IMR-90 (cell line): ENCODE results near the gene BLOC1S4. TPM values are rescaled to one million over a fixed set of nuclear protein-coding genes. Genes with fewer than 3 reads are reported as not detected.
A peak's percentile ranks its signal among the peaks of the same experiment; 100 is the strongest.

ENCODE experiments used
- ATAC-seq: fragments of 200-7000 bp; cut with Tn5 transposase; 2 replicates; pipeline ENCODE4 v1.9.1; 2020; ENCODE audit warnings: low read depth, mild to moderate bottlenecking, moderate library complexity
- Bru-seq: library from RNA; stranded (reverse); fragments of 400-500 nt; gene quantifications from one replicate; lab custom pipeline; 2021; lab: Mats Ljungman, UMichigan
- BruChase-seq, 2 experiments: library from RNA; stranded (reverse); fragments of 400-500 nt; gene quantifications; one replicate each; lab custom pipeline; 2021; lab: Mats Ljungman, UMichigan
- BruUV-seq: library from RNA; stranded (reverse); fragments of 400-500 nt; replicated peaks from 2 replicates; lab custom pipeline; 2021; lab: Mats Ljungman, UMichigan
- CTCF ChIA-PET: fragments of 300-600 bp; formaldehyde crosslinking; extraction: SDS; loops from one replicate; lab custom pipeline; 2021; ENCODE audit warnings: antibody characterized with exemption; lab: Yijun Ruan, JAX
- POLR2A ChIA-PET: fragments of 300-600 bp; sonication (Branson Sonifier 250); formaldehyde crosslinking; loops from one replicate; lab custom pipeline; 2022; ENCODE audit warnings: antibody characterized with exemption; ENCODE audit not compliant: unreplicated experiment; lab: Charles Lee
- DNase-seq: peaks from one replicate; pipeline ENCODE4 v3.0.0; 2013
- H2AFZ ChIP-seq: replicated peaks from 2 replicates; pipeline ENCODE3; 2013; ENCODE audit warnings: low read length, mild to moderate bottlenecking; ENCODE audit not compliant: poor library complexity
- H2AK5ac ChIP-seq: 2 replicates; pipeline ENCODE4 v1.6.1; 2013; ENCODE audit warnings: low read depth, low read length, inconsistent platforms
- H2AK9ac ChIP-seq: replicated peaks from 2 replicates; pipeline ENCODE3; 2013; ENCODE audit warnings: mild to moderate bottlenecking, low read depth, low read length, moderate library complexity; ENCODE audit not compliant: poor library complexity
- H2BK120ac ChIP-seq: 2 replicates; pipeline ENCODE4 v1.6.1; 2013; ENCODE audit warnings: low read depth, low read length, inconsistent platforms
- H2BK15ac ChIP-seq: 3 replicates; pipeline ENCODE4 v1.6.1; 2013; ENCODE audit warnings: low read depth, low read length, inconsistent platforms
- H2BK20ac ChIP-seq: 2 replicates; pipeline ENCODE4 v1.6.1; 2013; ENCODE audit warnings: low read depth, mild to moderate bottlenecking, inconsistent platforms, low read length, moderate library complexity
- H2BK5ac ChIP-seq: 2 replicates; pipeline ENCODE4 v1.6.1; 2013; ENCODE audit warnings: mild to moderate bottlenecking, low read depth, low read length, inconsistent platforms; ENCODE audit not compliant: poor library complexity, severe bottlenecking
- H3K14ac ChIP-seq: replicated peaks from 2 replicates; pipeline ENCODE4 v1.6.1; 2013; ENCODE audit warnings: low read depth, low read length, inconsistent platforms
- H3K18ac ChIP-seq: 2 replicates; pipeline ENCODE4 v1.6.1; 2013; ENCODE audit warnings: low read depth, low read length, control low read depth
- H3K23ac ChIP-seq: 2 replicates; pipeline ENCODE4 v1.6.1; 2013; ENCODE audit warnings: low read depth, low read length, inconsistent platforms
- H3K27ac ChIP-seq: 2 replicates; pipeline ENCODE4 v1.5.1; 2013; ENCODE audit warnings: mild to moderate bottlenecking, control low read depth, low read length; ENCODE audit not compliant: insufficient read depth
- H3K27me3 ChIP-seq: 2 replicates; pipeline ENCODE4 v1.6.1; 2013; ENCODE audit warnings: low read length; ENCODE audit not compliant: control insufficient read depth, insufficient read depth
- H3K36me3 ChIP-seq: 2 replicates; pipeline ENCODE4 v1.6.1; 2013; ENCODE audit warnings: low read length, mixed read lengths; ENCODE audit not compliant: control insufficient read depth, insufficient read depth
- H3K4ac ChIP-seq: 2 replicates; pipeline ENCODE4 v1.6.1; 2013; ENCODE audit warnings: low read depth, low read length, inconsistent platforms
- H3K4me1 ChIP-seq: 2 replicates; pipeline ENCODE4 v1.6.1; 2013; ENCODE audit warnings: low read length, mixed read lengths; ENCODE audit not compliant: control insufficient read depth, insufficient read depth
- H3K4me2 ChIP-seq: 2 replicates; pipeline ENCODE4 v1.6.1; 2013; ENCODE audit warnings: low read depth, mild to moderate bottlenecking, control low read depth, low read length, moderate library complexity
- H3K4me3 ChIP-seq: 2 replicates; pipeline ENCODE4 v1.5.1; 2013; ENCODE audit warnings: low read depth, mild to moderate bottlenecking, control low read depth, low read length, moderate library complexity; ENCODE audit not compliant: insufficient read depth
- H3K56ac ChIP-seq: 2 replicates; pipeline ENCODE4 v1.6.1; 2013; ENCODE audit warnings: low read length, inconsistent platforms; ENCODE audit not compliant: insufficient read depth; ENCODE audit errors: extremely low read depth
- H3K79me1 ChIP-seq, 2 experiments: 2 replicates each; pipeline ENCODE4 v1.6.1; 2013; ENCODE audit warnings: low read length in 2 of 2, inconsistent platforms in 1 of 2, low read depth in 1 of 2
- H3K9ac ChIP-seq: 2 replicates; pipeline ENCODE4 v1.6.1; 2013; ENCODE audit warnings: low read depth, low read length, control low read depth
- H3K9me1 ChIP-seq: 2 replicates; pipeline ENCODE4 v1.6.1; 2013; ENCODE audit warnings: low read length, inconsistent platforms; ENCODE audit not compliant: insufficient read depth
- H3K9me3 ChIP-seq: 2 replicates; pipeline ENCODE4 v1.6.1; 2013; ENCODE audit warnings: low read length; ENCODE audit not compliant: control insufficient read depth, insufficient read depth
- H4K20me1 ChIP-seq: 2 replicates; pipeline ENCODE4 v1.6.1; 2013; ENCODE audit warnings: low read length, inconsistent platforms; ENCODE audit not compliant: insufficient read depth
- H4K5ac ChIP-seq: 2 replicates; pipeline ENCODE4 v1.6.1; 2013; ENCODE audit warnings: mild to moderate bottlenecking, low read depth, low read length, control low read depth
- H4K8ac ChIP-seq, 2 experiments: 2 replicates each; pipeline ENCODE4 v1.6.1; 2013; ENCODE audit warnings: low read depth in 2 of 2, low read length in 2 of 2, control low read depth in 1 of 2, inconsistent platforms in 1 of 2
- H4K91ac ChIP-seq: 2 replicates; pipeline ENCODE4 v1.6.1; 2013; ENCODE audit warnings: low read depth, low read length, inconsistent platforms; ENCODE audit not compliant: insufficient read depth
- BHLHE40 ChIP-seq: fragments of 150-350 bp; IDR thresholded peaks from 2 replicates; pipeline ENCODE4 v1.6.1; 2016; ENCODE audit warnings: mild to moderate bottlenecking, low read depth, low read length
- CEBPB ChIP-seq: IDR thresholded peaks from 2 replicates; pipeline ENCODE4 v1.6.1; 2012; ENCODE audit warnings: low read depth, low read length, improper control_type of control experiment
- CHD1 ChIP-seq: IDR thresholded peaks from 2 replicates; pipeline ENCODE4 v1.6.1; 2012; ENCODE audit warnings: low read depth, low read length, improper control_type of control experiment
- FOS ChIP-seq: fragments of 150-350 bp; IDR thresholded peaks from 2 replicates; pipeline ENCODE4 v1.6.1; 2016; ENCODE audit warnings: low read depth, low read length
- MAZ ChIP-seq: IDR thresholded peaks from 2 replicates; pipeline ENCODE4 v1.6.1; 2012; ENCODE audit warnings: low read depth, mild to moderate bottlenecking, low read length, improper control_type of control experiment, moderate library complexity, borderline replicate concordance
- MXI1 ChIP-seq: IDR thresholded peaks from 2 replicates; pipeline ENCODE4 v1.6.1; 2012; ENCODE audit warnings: low read depth, mild to moderate bottlenecking, low read length, moderate library complexity, borderline replicate concordance
- NFE2L2 ChIP-seq: fragments of 150-350 bp; IDR thresholded peaks from 2 replicates; pipeline ENCODE4 v1.6.1; 2016; ENCODE audit warnings: low read depth, mild to moderate bottlenecking, low read length
- POLR2A ChIP-seq: IDR thresholded peaks from 2 replicates; pipeline ENCODE4 v1.6.1; 2012; ENCODE audit warnings: mild to moderate bottlenecking, low read depth, low read length
- SMC3 ChIP-seq: fragments of 150-350 bp; IDR thresholded peaks from 2 replicates; pipeline ENCODE4 v1.6.1; 2016; ENCODE audit warnings: low read depth, mild to moderate bottlenecking, antibody characterized with exemption, low read length, moderate library complexity
- WGBS, 2 experiments: methylation state at CpG; one replicate each; pipeline versions ENCODE4 v1.1.5 to v1.1.7; 2013; ENCODE audit warnings: missing lambda C conversion rate in 2 of 2; ENCODE audit not compliant: insufficient read length in 1 of 2; ENCODE audit errors: extremely low coverage in 2 of 2; 5-methylcytosine and 5-hydroxymethylcytosine counted together
- dilution Hi-C: fragments of 300-500 bp; cut with HindIII; formaldehyde crosslinking; loops from one replicate; pipeline ENCODE4 v1.14.3; 2018; ENCODE audit warnings: low sequenced_read_pairs; ENCODE audit not compliant: unreplicated experiment
- in situ Hi-C: fragments of 300-500 bp; cut with MboI; formaldehyde crosslinking; loops from 3 replicates; pipeline ENCODE4 v1.14.3; 2019; ENCODE audit warnings: low sequenced_read_pairs, inconsistent platforms, mixed read lengths
- intact Hi-C: fragments of 100-400 bp; cut with micrococcal nuclease; formaldehyde crosslinking; loops from 2 replicates; pipeline ENCODE4 v1.10.0; 2022
- long read RNA-seq: library from polyadenylated mRNA; unstranded; transcript quantifications from one replicate; pipeline ENCODE4 v2.0.0, GENCODE V29; 2021; ENCODE audit not compliant: unreplicated experiment
- polyA plus RNA-seq, 3 experiments: library from polyadenylated mRNA; depleted of rRNA; stranded (reverse); fragments of >200 nt; gene quantifications; 2 replicates each; pipeline ENCODE4 v1.2.3, GENCODE V29; 2012; ENCODE audit warnings: low replicate concordance in 1 of 3
- total RNA-seq: library from RNA; depleted of rRNA; stranded (reverse); fragments of >200 nt; gene quantifications from 2 replicates; pipeline ENCODE4 v1.2.3, GENCODE V29; 2012; rRNA removed
- TF ChIP-seq, protein P1 (sequence below): fragments of 150-350 bp; IDR thresholded peaks from 2 replicates; pipeline ENCODE4 v1.6.1; 2017; ENCODE audit warnings: mild to moderate bottlenecking, antibody characterized with exemption, low read length, low read depth
- TF ChIP-seq, protein P2 (sequence below): fragments of 150-350 bp; IDR thresholded peaks from 2 replicates; pipeline ENCODE4 v1.6.1; 2016; ENCODE audit warnings: low read depth, mild to moderate bottlenecking, low read length, moderate library complexity, borderline replicate concordance

Gene BLOC1S4, protein sequence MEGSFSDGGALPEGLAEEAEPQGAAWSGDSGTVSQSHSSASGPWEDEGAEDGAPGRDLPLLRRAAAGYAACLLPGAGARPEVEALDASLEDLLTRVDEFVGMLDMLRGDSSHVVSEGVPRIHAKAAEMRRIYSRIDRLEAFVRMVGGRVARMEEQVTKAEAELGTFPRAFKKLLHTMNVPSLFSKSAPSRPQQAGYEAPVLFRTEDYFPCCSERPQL
- 8.8 and 13.3 TPM in 2 replicates for total RNA-seq
- polyA plus RNA-seq (2012; rRNA removed): 22.1 and 24.2 TPM in 2 replicates
- 7.3 and 27.7 TPM in 2 replicates for polyA plus RNA-seq (2012; cell fraction: cytosol; rRNA removed)
- 8.6 and 17.4 TPM in 2 replicates for polyA plus RNA-seq (2012; cell fraction: nucleus; rRNA removed; ENCODE audit: low replicate concordance)
- percentile 58 among the genes with signal in this experiment for Bru-seq, nascent RNA
- BruChase-seq, experiment 1, labeled RNA remaining after a 6-hour chase: percentile 54 among the genes with signal in this experiment
- BruChase-seq, experiment 2, labeled RNA remaining after a 2-hour chase: percentile 60 among the genes with signal in this experiment
- long read RNA-seq, transcript BLOC1S4-201 (1 exons, 1,617 nt): major isoform, 58 of 58 reads
- long read RNA-seq, partial matches to known transcripts: 0 of 58 reads
- long read RNA-seq, other reads (novel, unspliced or antisense): 0 of 58 reads

DNA sequence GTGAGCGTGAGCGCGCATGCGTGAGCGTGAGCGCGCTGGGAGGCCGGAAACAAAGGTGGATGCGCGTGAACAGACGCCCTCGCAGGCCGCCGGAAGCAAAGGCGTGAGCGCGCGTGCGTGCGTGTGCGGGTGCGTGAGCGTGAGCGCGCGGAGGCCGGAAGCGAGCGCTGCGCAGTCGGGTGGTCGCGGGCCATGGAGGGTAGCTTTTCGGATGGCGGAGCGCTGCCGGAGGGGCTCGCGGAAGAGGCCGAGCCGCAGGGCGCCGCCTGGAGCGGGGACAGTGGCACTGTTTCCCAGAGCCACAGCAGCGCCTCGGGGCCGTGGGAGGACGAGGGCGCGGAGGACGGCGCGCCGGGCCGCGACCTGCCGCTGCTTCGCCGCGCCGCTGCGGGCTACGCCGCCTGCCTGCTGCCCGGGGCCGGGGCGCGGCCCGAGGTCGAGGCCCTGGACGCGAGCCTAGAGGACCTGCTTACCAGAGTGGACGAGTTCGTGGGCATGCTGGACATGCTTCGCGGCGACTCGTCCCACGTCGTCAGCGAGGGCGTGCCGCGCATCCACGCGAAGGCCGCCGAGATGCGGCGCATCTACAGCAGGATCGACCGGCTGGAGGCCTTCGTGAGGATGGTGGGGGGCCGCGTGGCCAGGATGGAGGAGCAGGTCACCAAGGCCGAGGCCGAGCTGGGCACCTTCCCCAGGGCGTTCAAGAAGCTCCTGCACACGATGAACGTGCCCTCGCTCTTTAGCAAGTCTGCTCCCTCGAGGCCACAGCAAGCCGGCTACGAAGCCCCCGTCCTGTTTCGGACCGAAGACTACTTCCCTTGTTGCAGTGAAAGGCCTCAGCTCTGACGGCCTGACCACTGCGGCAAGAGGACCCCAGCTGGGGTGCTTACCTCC lies at the start of gene BLOC1S4:
Gene BLOC1S4, plus strand, starts transcription at position 157 of the 894 bp plus-strand sequence. Its CDS starts 36 bp downstream, at position 193.
- Histone ChIP-seq H3K4me2 (peak within 1 kb of the TSS; percentile 99), H3K4me1 (no peaks in the 10 kb centered on the region), H2BK15ac (peak within 1 kb of the TSS; percentile 4; the same call in 1 of the 3 replicates), H3K14ac (peak within 1 kb of the TSS; percentile 90), H4K20me1 (peaks cover 6% of the 10 kb centered on the region; the same call in 1 of the 2 replicates), H4K91ac (peak within 1 kb of the TSS; percentile 62; the same call in 1 of the 2 replicates), H3K23ac (peak within 1 kb of the TSS; percentile 68), H2AK5ac (peak within 1 kb of the TSS; percentile 74), H3K4ac (peak within 1 kb of the TSS; percentile 79), H2BK5ac (peak within 1 kb of the TSS; percentile 79), H3K27ac (peak within 1 kb of the TSS; percentile 88), H4K5ac (peak within 1 kb of the TSS; percentile 79), H3K9me3 (no peaks in the 10 kb centered on the region), H2BK120ac (no peak within 1 kb of the TSS), H3K18ac (peak within 1 kb of the TSS; percentile 21), H2BK20ac (no peak within 1 kb of the TSS), H2AK9ac (peak within 1 kb of the TSS; percentile 95), H3K79me1 (peaks cover 0 to 19% of the 10 kb centered on the region in 2 experiments; a peak in 2 of 4 replicates), H3K9me1 (no peaks in the 10 kb centered on the region), H3K9ac (peak within 1 kb of the TSS; percentile 89), H3K36me3 (no peaks in the 10 kb centered on the region), H3K4me3 (peak within 1 kb of the TSS; percentile 87), H2AFZ (peak within 1 kb of the TSS; percentile 94), H4K8ac (peak within 1 kb of the TSS; percentile 87 to 95), H3K56ac (peak within 1 kb of the TSS; percentile 47), H3K27me3 (no peaks in the 10 kb centered on the region)
- 1% methylated on average over 67 of the region's 109 CpGs; no CpG with 5 or more reads in 1 of the 2 experiments for WGBS, 2 experiments
- CTCF ChIA-PET: interaction anchor here (0.9 to 1.2 kb wide), 2 partner anchors 12 to 354 kb away, joined by 3 read pairs; no protein-coding TSS in a partner anchor
- in situ Hi-C loops (no loop called here), dilution Hi-C loops (no loop called here), intact Hi-C loops (loop anchor here (2.0 kb wide), 1 partner anchor 75 kb away; the partner anchor contains the start of gene MRFAP1)
- no TSS peak for BruUV-seq
- ATAC-seq (peak; percentile 83), DNase-seq (peak; percentile 92)
- POLR2A ChIA-PET: interaction anchor here (0.7 to 1.2 kb wide), 2 partner anchors 43 to 188 kb away, joined by 4 to 5 read pairs; a partner anchor contains a TSS
- TF ChIP-seq CEBPB (no peak), FOS (no peak), NFE2L2 (no peak), SMC3 (peak; percentile 15; the same call in 1 of the 2 replicates), BHLHE40 (peak; percentile 53; the same call in 1 of the 2 replicates), MXI1 (0 out of 2 replicates have a peak, but pooled peaks have one; percentile 30), CHD1 (peak; percentile 64; the same call in 1 of the 2 replicates), MAZ (no peak), POLR2A (peak; percentile 66; the same call in 1 of the 2 replicates)
- TF ChIP-seq, protein P1, sequence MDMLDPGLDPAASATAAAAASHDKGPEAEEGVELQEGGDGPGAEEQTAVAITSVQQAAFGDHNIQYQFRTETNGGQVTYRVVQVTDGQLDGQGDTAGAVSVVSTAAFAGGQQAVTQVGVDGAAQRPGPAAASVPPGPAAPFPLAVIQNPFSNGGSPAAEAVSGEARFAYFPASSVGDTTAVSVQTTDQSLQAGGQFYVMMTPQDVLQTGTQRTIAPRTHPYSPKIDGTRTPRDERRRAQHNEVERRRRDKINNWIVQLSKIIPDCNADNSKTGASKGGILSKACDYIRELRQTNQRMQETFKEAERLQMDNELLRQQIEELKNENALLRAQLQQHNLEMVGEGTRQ: no peak
- TF ChIP-seq, protein P2, sequence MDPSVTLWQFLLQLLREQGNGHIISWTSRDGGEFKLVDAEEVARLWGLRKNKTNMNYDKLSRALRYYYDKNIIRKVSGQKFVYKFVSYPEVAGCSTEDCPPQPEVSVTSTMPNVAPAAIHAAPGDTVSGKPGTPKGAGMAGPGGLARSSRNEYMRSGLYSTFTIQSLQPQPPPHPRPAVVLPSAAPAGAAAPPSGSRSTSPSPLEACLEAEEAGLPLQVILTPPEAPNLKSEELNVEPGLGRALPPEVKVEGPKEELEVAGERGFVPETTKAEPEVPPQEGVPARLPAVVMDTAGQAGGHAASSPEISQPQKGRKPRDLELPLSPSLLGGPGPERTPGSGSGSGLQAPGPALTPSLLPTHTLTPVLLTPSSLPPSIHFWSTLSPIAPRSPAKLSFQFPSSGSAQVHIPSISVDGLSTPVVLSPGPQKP: no peak
